GM18951 (cell line): ENCODE results near the gene DLX2.
"Not testable (repeated sequence)": the region's sequence is repeated elsewhere in the genome, so short reads cannot be mapped to it uniquely, and the experiment has no call there.

Experiments
- POLR2A ChIP-seq: IDR thresholded peaks from 4 replicates; pipeline ENCODE4 v1.6.1; 2011; ENCODE audit warnings: mild to moderate bottlenecking; ENCODE audit not compliant: insufficient read length, insufficient read depth; ENCODE audit errors: extremely low read depth
- in situ Hi-C: fragments of 300-500 bp; cut with MboI; formaldehyde crosslinking; loops from one replicate; pipeline ENCODE4 v1.12.0; 2022; ENCODE audit warnings: low sequenced_read_pairs, mixed read lengths, inconsistent platforms; ENCODE audit not compliant: unreplicated experiment

DLX2 gene

GRCh38 chr2:172102391-172103359 is at the start of gene DLX2:
TSS of gene DLX2 (minus strand) at chr2:172102900. CDS start at chr2:172102538, 362 bp downstream.
- in situ Hi-C loops = loop anchor here (10.0 to 25.0 kb wide), 3 partner anchors 290 to 1165 kb away; partner anchors contain the start of gene GORASP2
- TF ChIP-seq POLR2A = peak; percentile 61

- in situ Hi-C loops = no loop called here
- no peak for TF ChIP-seq POLR2A
Measured at GRCh38 chr2:172147944-172148650, 45.4 kb upstream of the DLX2 start.

- in situ Hi-C loops = no loop called here
- TF ChIP-seq POLR2A = no peak
Measured at GRCh38 chr2:172143817-172144216, 41.1 kb upstream of the DLX2 start.

DNA sequence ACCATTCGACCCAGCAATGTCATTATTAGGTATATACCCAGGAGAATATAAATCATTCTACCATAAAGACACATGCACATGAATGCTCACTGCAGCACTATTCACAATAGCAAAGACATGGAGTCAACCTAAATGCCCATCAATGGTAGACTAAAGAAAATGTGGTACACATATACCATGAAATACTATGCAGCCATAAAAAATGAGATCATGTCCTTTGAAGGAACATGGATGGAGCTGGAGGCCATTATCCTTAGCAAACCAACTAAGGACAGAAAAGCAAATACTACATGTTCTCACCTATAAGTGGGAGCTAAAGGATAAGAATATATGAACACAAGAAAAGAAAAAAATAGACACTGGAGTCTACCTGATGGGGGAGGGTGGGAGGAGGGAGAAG is 36.0 kb upstream of the DLX2 start:
- in situ Hi-C loops = not testable (repeated sequence)

- in situ Hi-C loops = no loop called here
- TF ChIP-seq POLR2A = no peak
Measured at GRCh38 chr2:172137943-172138342, 35.2 kb upstream of the DLX2 start.

DNA sequence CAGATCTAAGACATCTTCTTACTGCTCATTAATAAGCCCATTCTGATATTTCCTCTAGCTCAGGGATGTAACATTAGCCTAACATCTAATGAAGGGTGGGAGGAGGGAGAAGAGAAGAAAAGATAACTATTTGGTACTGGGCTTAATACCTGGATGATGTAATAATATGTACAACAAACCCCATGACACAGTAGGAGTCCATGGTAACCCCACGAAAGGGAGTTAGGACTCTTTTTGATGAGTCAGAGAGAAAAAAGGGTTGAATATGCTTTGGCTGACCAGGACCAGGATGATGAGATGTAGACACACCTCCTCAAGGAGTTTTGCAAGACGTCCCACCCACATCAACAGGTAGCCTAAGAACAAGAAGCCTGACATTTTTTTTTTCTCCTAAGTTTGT is 34.4 kb upstream of the DLX2 start:
- in situ Hi-C loops = no loop called here
- TF ChIP-seq POLR2A = no peak

DNA sequence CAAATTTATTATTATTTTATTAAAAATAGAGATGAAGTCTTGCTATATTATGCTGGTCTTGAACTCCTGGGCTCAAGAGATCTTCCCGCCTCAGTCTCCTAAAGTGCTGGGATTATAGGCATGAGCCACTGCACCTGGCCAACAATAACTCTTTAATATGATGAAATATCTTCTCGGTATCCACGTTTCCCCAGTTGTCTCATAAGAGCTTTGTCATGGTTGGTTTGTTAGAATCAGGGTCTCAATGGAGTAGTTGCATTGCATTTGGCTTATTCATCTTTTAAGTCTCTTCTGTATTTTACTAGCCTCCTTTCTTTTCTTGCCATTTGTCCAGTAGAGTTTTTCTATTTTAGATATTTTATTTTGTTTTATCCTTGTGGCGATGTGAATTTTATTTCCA is 32.7 kb upstream of the DLX2 start:
- in situ Hi-C loops = no loop called here
- TF ChIP-seq POLR2A = no peak

GRCh38 chr2:172134270-172134669 is 31.6 kb upstream of the DLX2 start:
- in situ Hi-C loops = no loop called here
- TF ChIP-seq POLR2A = no peak

DNA sequence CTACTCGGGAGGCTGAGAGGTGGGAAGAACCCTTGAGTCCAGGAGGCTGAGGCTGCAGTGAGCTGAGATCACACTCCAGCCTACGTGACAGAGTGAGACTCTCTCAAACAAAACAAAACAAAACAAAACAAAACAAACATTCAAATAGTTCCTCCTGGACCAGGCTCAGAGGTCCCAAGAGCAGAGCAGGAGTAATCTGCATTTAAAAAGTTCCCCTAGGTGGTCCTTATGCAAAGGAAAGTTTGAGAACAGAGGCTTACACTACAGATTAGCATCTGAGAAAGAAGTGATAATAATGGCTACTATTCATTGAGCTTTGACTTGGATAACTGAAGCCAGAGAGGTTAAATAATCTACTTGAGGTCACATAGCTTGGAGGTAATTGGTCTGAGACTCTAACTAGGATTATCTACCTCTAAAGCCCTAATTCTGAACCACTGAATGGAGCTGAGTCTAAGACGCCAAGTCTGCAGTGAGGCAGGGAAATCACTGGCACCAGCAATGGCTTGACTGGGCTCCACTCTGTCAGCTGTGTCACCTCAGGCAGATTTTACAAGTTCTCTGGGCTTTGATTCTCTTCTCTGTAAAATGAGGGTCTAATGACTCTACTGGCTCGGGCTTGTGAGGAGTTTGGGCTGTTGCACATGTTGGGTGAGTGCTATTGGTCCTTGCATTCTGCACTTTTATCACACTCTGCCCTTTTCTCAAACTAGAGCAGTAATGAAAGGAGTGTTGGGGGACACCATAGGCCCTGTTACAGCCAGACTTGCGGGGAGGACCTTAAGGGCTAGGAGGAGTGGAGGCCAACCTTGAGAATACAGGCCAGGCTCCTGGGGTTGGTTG is 29.2 kb upstream of the DLX2 start:
- no peak for TF ChIP-seq POLR2A
- in situ Hi-C loops = no loop called here

GRCh38 chr2:172129404-172129803 is 26.7 kb upstream of the DLX2 start:
- in situ Hi-C loops = loop anchor here (10.0 kb wide), 1 partner anchor 535 kb away; no protein-coding TSS in a partner anchor
- TF ChIP-seq POLR2A = no peak

GRCh38 chr2:172128484-172128883 is 25.8 kb upstream of the DLX2 start:
- no peak for TF ChIP-seq POLR2A
- in situ Hi-C loops = loop anchor here (10.0 kb wide), 1 partner anchor 534 kb away; no protein-coding TSS in a partner anchor

- TF ChIP-seq POLR2A = no peak
- in situ Hi-C loops = loop anchor here (10.0 to 25.0 kb wide), 3 partner anchors 308 to 1183 kb away; partner anchors contain the start of gene GORASP2
Measured at GRCh38 chr2:172120118-172120517, 17.4 kb upstream of the DLX2 start.

- in situ Hi-C loops = loop anchor here (25.0 kb wide), 2 partner anchors 307 to 1182 kb away; partner anchors contain the start of gene GORASP2
- TF ChIP-seq POLR2A = no peak
Measured at GRCh38 chr2:172119089-172119488, 16.4 kb upstream of the DLX2 start.
